Stomach (tissue), 9 donors: ENCODE results near the gene TNKS2. TPM values are rescaled to one million over a fixed set of nuclear protein-coding genes. Genes with fewer than 3 reads are reported as not detected.

Experiments
- DNase-seq, 2 donors: peaks; one replicate each; pipeline versions ENCODE4 v3.0.0 to v3.0.0-alpha.2; 2013 to 2019
- H3K27ac ChIP-seq, 5 donors: fragments of 200-600 bp in 4 of 5; sonication (generic) in 4 of 5; one replicate each; pipeline ENCODE4 v1.5.1; 2013 to 2019; ENCODE audit warnings: mild to moderate bottlenecking in 1 of 5, moderate library complexity in 1 of 5
- H3K27me3 ChIP-seq, 3 donors: fragments of 200-600 bp; sonication (generic); one replicate each; pipeline ENCODE4 v1.5.1; 2017 to 2019; ENCODE audit warnings: mixed run types in 1 of 3
- H3K36me3 ChIP-seq, 4 donors: fragments of 200-600 bp; sonication (generic); 1 replicate in 3 of 4; 2 replicates in 1 of 4; pipeline ENCODE4 v1.5.1; 2016 to 2019
- H3K4me1 ChIP-seq, 4 donors: fragments of 200-600 bp; sonication (generic); one replicate each; pipeline ENCODE4 v1.5.1; 2016 to 2019
- H3K4me3 ChIP-seq, 4 donors: fragments of 200-600 bp; sonication (generic) in 3 of 4; one replicate each; pipeline ENCODE4 v1.5.1; 2016 to 2019; ENCODE audit warnings: mild to moderate bottlenecking in 1 of 4
- H3K9me3 ChIP-seq, 4 donors: fragments of 200-600 bp; sonication (generic); one replicate each; pipeline ENCODE4 v1.5.1; 2016 to 2019
- EP300 ChIP-seq: sonication (generic); formaldehyde crosslinking; IDR thresholded peaks from one replicate; pipeline ENCODE4 v1.6.1; 2017; ENCODE audit warnings: antibody characterized with exemption
- POLR2A ChIP-seq, 4 donors: fragments of 450-650 bp; IDR thresholded peaks; one replicate each; pipeline ENCODE4 v1.6.1; 2016; ENCODE audit warnings: antibody characterized with exemption in 4 of 4, control low read depth in 2 of 4, mild to moderate bottlenecking in 1 of 4, moderate library complexity in 1 of 4
- POLR2AphosphoS5 ChIP-seq, 3 donors: sonication (generic); formaldehyde crosslinking; IDR thresholded peaks; one replicate each; pipeline ENCODE4 v1.6.1; 2016; ENCODE audit warnings: antibody characterized with exemption in 3 of 3
- WGBS, 5 donors: extraction: QIAGEN DNeasy Blood & Tissue Kit in 3 of 5; methylation state at CpG; one replicate each; pipeline versions ENCODE4 v1.1.5 to v1.1.7; 2013 to 2018; 5-methylcytosine and 5-hydroxymethylcytosine counted together
- intact Hi-C: fragments of 100-400 bp; cut with DNase I; formaldehyde crosslinking; loops from one replicate; pipeline ENCODE4 v1.15.1; 2023; ENCODE audit warnings: low total_unique reads
- polyA plus RNA-seq, 3 donors: library from polyadenylated mRNA; stranded (reverse); fragments of 200-250 nt; gene quantifications; one replicate each; pipeline ENCODE4 v1.2.3, GENCODE V29; 2013
- total RNA-seq, 5 donors: library from RNA; depleted of rRNA; stranded (reverse); fragments of >200 nt; gene quantifications; one replicate each; pipeline versions ENCODE4 v1.1.0 to v1.2.3, GENCODE V29; 2014 to 2016
- TF ChIP-seq, protein P1 (sequence below), 7 experiments: fragments of 450-650 bp in 4 of 7; fragments of 200-600 bp in 3 of 7; sonication (generic) in 3 of 7; IDR thresholded peaks; one replicate each; pipeline ENCODE4 v1.5.1; 2016 to 2019; ENCODE audit warnings: antibody characterized with exemption in 7 of 7, control low read depth in 2 of 7, mild to moderate bottlenecking in 1 of 7
- donor health status: healthy with polysubstance abuse.
- donor health status: Bipolar disorder and iron deficiency.
- donor health status: healthy.

TNKS2 gene
- total and polyA plus RNA-seq, 8 donors = 8.1 to 86.5 (median 28.9) TPM

DNA sequence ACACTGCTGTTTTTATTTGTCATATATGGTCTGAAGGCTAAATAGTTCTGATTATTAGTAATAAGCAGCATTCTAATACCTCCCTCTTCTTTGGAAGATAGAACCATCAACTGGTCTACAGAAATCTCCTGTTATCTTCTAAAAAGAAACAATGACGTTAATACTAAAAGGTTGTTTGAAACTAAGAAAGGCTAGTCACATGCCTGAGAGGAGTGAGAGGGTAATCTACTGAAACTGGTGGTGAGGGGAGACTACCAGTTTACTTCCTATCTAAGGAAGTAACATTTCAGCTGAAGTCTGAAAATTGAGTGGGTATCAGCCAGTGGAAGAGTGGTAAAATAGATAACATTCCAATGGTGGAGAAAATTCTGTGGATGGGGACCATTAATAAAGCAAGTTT lies 62.7 kb downstream of the TNKS2 start:
- H3K36me3 ChIP-seq = peaks cover 46 to 100% (median 93%) of the 10 kb centered on the region in 4 donors

DNA sequence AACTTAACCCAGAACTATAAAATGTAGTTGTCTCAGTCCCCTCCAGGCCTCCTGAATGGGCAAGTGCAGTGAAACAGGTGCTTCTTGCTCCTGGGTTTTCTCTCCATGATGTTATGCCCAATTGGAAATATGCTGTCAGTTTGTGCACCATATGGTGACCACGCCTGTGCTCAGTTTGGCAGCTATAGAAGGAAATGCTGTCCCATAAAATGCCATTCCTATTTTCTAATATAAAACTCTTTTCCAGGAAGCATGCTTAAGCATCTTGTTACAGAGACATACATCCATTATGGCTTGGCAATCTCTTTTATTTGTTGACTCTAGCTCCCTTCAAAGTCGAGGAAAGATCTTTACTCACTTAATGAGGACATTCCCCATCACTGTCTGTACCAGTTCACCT lies 65.9 kb downstream of the TNKS2 start:
- 13 to 52% (median 33%) methylated on average over 2 of the region's 2 CpGs for WGBS, 5 donors
- H3K36me3 ChIP-seq = peaks cover 26 to 74% (median 62%) of the 10 kb centered on the region in 4 donors
- H3K4me1 ChIP-seq = no peaks in the 10 kb centered on the region
- no peak for TF ChIP-seq EP300
- TF ChIP-seq POLR2A (IDR thresholded peaks at IDR 0.05) = no peak
- TF ChIP-seq, protein P1, sequence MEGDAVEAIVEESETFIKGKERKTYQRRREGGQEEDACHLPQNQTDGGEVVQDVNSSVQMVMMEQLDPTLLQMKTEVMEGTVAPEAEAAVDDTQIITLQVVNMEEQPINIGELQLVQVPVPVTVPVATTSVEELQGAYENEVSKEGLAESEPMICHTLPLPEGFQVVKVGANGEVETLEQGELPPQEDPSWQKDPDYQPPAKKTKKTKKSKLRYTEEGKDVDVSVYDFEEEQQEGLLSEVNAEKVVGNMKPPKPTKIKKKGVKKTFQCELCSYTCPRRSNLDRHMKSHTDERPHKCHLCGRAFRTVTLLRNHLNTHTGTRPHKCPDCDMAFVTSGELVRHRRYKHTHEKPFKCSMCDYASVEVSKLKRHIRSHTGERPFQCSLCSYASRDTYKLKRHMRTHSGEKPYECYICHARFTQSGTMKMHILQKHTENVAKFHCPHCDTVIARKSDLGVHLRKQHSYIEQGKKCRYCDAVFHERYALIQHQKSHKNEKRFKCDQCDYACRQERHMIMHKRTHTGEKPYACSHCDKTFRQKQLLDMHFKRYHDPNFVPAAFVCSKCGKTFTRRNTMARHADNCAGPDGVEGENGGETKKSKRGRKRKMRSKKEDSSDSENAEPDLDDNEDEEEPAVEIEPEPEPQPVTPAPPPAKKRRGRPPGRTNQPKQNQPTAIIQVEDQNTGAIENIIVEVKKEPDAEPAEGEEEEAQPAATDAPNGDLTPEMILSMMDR (IDR thresholded peaks at IDR 0.05) = no peak
- no peak for TF ChIP-seq POLR2AphosphoS5 (IDR thresholded peaks at IDR 0.05)
- intact Hi-C loops = no loop called here
- DNase-seq = no peak
- no peaks in the 10 kb centered on the region for H3K9me3 ChIP-seq
- H3K27me3 ChIP-seq = no peaks in the 10 kb centered on the region
- H3K4me3 ChIP-seq = no peak overlapping the region
- no peak overlapping the region for H3K27ac ChIP-seq

More for the DNA sequence above, 62.7 kb downstream of the TNKS2 start:
- Histone ChIP-seq H3K4me1 (no peaks in the 10 kb centered on the region), H3K27ac (no peak overlapping the region), H3K9me3 (no peaks in the 10 kb centered on the region), H3K27me3 (no peaks in the 10 kb centered on the region), H3K4me3 (no peak overlapping the region)
- intact Hi-C loops = no loop called here
- DNase-seq = no peak
- WGBS, 5 donors = 53 to 75% (median 68%) methylated on average over 1 of the region's 1 CpG
- TF ChIP-seq POLR2AphosphoS5 (IDR thresholded peaks at IDR 0.05) (no peak), POLR2A (IDR thresholded peaks at IDR 0.05) (no peak), EP300 (no peak)
- TF ChIP-seq, protein P1 (IDR thresholded peaks at IDR 0.05) = no peak

DNA sequence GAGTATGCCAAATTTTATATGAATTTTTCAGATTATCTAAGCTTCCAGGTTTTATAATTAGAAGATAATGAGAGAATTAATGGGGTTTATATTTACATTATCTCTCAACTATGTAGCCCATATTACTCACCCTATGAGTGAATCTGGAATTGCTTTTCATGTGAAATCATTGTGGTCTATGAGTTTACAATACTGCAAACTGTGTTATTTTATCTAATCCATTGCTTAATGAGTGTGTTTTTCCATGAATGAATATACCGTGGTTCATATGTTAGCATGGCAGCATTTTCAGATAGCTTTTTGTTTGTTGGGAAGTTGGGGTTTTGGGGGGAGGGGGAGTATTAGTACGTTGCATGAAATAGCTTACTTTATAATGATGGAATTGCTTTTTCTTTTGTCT lies 66.5 kb downstream of the TNKS2 start:
- DNase-seq = no peak
- no peaks in the 10 kb centered on the region for H3K4me1 ChIP-seq
- H3K27ac ChIP-seq = no peak overlapping the region
- no peaks in the 10 kb centered on the region for H3K27me3 ChIP-seq
- peaks cover 19 to 68% (median 56%) of the 10 kb centered on the region in 4 donors for H3K36me3 ChIP-seq
- H3K9me3 ChIP-seq = no peaks in the 10 kb centered on the region
- no peak overlapping the region for H3K4me3 ChIP-seq
- WGBS, 5 donors = 45 to 62% (median 55%) methylated on average over 2 of the region's 2 CpGs
- intact Hi-C loops = no loop called here
- no peak for TF ChIP-seq POLR2A (IDR thresholded peaks at IDR 0.05)
- TF ChIP-seq EP300 = no peak
- no peak for TF ChIP-seq POLR2AphosphoS5 (IDR thresholded peaks at IDR 0.05)
- TF ChIP-seq, protein P1 (IDR thresholded peaks at IDR 0.05) = no peak

DNA sequence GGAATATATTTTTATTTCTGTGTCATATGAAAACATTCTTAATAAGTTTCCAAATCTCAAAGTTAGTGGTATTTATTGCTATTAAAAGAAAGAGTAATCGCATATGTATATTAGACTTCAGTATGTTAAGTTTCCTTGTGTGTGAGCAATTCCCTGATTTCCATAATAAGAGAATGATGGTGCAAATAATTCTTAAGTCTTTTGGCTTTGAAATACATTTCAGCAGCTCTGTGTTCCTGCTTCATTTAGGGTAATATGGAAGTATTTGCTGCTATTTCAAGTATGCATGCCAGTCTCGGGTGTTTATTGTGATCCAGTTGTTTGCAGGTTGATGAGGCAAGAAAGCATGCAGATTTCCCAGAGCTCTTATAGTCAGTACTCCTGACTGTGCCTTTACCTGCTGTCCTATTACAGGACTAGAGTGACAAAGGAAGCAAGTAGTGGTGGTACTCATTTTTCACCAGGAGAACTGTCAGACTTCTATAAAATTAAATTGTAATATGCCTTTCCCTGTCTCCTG lies 67.4 kb downstream of the TNKS2 start:
- no peak overlapping the region for H3K27ac ChIP-seq
- peaks cover 10 to 59% (median 47%) of the 10 kb centered on the region in 4 donors for H3K36me3 ChIP-seq
- TF ChIP-seq, protein P1 (IDR thresholded peaks at IDR 0.05) = no peak
- TF ChIP-seq POLR2A (IDR thresholded peaks at IDR 0.05) (no peak), EP300 (no peak), POLR2AphosphoS5 (IDR thresholded peaks at IDR 0.05) (no peak)
- no peaks in the 10 kb centered on the region for H3K9me3 ChIP-seq
- 85 to 92% (median 88%) methylated on average over 2 of the region's 2 CpGs for WGBS, 5 donors
- no peaks in the 10 kb centered on the region for H3K27me3 ChIP-seq
- H3K4me3 ChIP-seq = no peak overlapping the region
- no peaks in the 10 kb centered on the region for H3K4me1 ChIP-seq
- DNase-seq = no peak
- intact Hi-C loops = no loop called here
